Mucosa of rectum (tissue), 2 donors: ENCODE measurements around the gene ABCA7.

Source experiments
- H3K27ac ChIP-seq, 2 donors: one replicate each; pipeline ENCODE4 v1.7.0; 2013; ENCODE audit warnings: inconsistent platforms in 2 of 2, low read depth in 2 of 2, low read length in 2 of 2
- H3K27me3 ChIP-seq, 2 donors: one replicate each; pipeline ENCODE4 v1.7.0; 2013; ENCODE audit warnings: low read length in 2 of 2; ENCODE audit not compliant: control insufficient read depth in 2 of 2, insufficient read depth in 2 of 2
- H3K36me3 ChIP-seq, 2 donors: one replicate each; pipeline ENCODE4 v1.7.0; 2013; ENCODE audit warnings: low read length in 2 of 2; ENCODE audit not compliant: control insufficient read depth in 2 of 2, insufficient read depth in 2 of 2
- H3K4me1 ChIP-seq, 2 donors: one replicate each; pipeline ENCODE4 v1.7.0; 2013; ENCODE audit warnings: low read length in 2 of 2, mild to moderate bottlenecking in 1 of 2; ENCODE audit not compliant: control insufficient read depth in 2 of 2, insufficient read depth in 2 of 2
- H3K4me3 ChIP-seq, 2 donors: one replicate each; pipeline ENCODE4 v1.7.0; 2013; ENCODE audit warnings: low read length in 2 of 2
- H3K9ac ChIP-seq, 2 donors: one replicate each; pipeline ENCODE4 v1.7.0; 2013; ENCODE audit warnings: low read length in 2 of 2, low read depth in 1 of 2, mild to moderate bottlenecking in 1 of 2
- H3K9me3 ChIP-seq, 2 donors: one replicate each; pipeline ENCODE4 v1.7.0; 2013; ENCODE audit warnings: low read length in 2 of 2; ENCODE audit not compliant: control insufficient read depth in 2 of 2
- donor health status: healthy.
- donor health status: Normal muscosa, but diverticular disease.

Gene ABCA7

DNA sequence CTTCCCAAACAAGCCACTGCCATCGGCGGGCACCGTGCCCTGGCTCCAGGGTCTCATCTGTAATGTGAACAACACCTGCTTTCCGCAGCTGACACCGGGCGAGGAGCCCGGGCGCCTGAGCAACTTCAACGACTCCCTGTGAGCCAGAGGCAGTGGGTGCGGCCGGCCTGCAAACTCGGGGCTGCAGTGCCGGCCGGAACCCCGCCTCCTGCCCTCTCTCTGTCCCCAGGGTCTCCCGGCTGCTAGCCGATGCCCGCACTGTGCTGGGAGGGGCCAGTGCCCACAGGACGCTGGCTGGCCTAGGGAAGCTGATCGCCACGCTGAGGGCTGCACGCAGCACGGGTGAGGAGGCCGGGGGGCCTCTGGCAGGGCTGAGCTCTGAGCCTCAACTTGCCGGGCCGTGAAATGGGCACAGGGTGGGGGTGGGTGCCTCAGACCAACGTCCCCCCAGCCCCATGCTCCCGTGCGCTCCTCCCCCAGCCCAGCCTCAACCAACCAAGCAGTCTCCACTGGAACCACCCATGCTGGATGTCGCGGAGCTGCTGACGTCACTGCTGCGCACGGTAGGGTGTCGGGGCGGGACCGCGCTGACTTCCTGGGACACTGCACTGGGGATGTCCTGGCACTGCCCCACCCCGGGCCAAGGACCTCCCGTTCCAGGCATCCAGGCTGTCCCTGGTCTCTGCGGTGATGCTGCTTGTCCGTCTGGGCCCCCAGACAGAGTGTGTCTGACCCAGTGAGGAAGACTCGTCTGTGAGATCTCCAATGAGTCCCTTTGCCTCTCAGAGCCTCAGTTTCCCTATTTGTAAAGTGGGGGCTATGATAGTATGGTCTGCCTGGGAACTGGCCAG is 2.2 kb downstream of the ABCA7 start:
- Histone ChIP-seq H3K9me3 (no peaks in the 10 kb centered on the region), H3K4me1 (peaks cover 34 to 46% of the 10 kb centered on the region in 2 donors), H3K9ac (peak overlapping the region; percentile 63 to 77), H3K27me3 (no peaks in the 10 kb centered on the region), H3K4me3 (peak overlapping the region; percentile 65 to 81), H3K27ac (peak overlapping the region; percentile 83), H3K36me3 (no peaks in the 10 kb centered on the region)

DNA sequence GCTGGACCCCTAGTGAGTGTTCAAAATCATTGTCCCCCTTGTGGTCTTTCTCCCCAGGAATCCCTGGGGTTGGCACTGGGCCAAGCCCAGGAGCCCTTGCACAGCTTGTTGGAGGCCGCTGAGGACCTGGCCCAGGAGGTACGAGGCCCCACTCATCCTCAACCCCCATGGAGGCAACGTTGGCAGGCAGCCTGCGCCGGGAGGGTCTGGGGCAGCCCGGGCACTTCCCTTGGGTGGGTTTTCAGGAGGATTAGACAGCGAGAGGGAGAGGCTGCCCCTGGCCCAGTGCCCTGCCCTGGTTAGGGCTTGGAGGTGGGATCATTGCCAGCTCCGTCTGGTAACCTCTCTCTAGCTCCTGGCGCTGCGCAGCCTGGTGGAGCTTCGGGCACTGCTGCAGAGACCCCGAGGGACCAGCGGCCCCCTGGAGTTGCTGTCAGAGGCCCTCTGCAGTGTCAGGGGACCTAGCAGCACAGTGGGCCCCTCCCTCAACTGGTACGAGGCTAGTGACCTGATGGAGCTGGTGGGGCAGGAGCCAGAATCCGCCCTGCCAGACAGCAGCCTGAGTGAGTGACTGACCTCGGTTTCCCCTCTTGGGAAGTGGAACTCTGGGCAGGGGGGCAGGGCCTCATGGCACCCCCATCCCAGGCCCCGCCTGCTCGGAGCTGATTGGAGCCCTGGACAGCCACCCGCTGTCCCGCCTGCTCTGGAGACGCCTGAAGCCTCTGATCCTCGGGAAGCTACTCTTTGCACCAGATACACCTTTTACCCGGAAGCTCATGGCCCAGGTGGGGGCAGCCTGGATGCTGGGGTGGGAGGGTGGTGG is 3.0 kb downstream of the ABCA7 start:
- Histone ChIP-seq H3K9ac (peak overlapping the region; percentile 63 to 77), H3K9me3 (no peaks in the 10 kb centered on the region), H3K27me3 (no peaks in the 10 kb centered on the region), H3K4me1 (peaks cover 34 to 41% of the 10 kb centered on the region in 2 donors), H3K27ac (peak overlapping the region; percentile 83), H3K36me3 (no peaks in the 10 kb centered on the region), H3K4me3 (peak overlapping the region; percentile 65 to 81)

- H3K9me3 ChIP-seq, result no peaks in the 10 kb centered on the region
- H3K27ac ChIP-seq, result no peak overlapping the region
- H3K4me3 ChIP-seq, result no peak overlapping the region
- no peak overlapping the region for H3K9ac ChIP-seq
- H3K4me1 ChIP-seq, result peaks cover 28 to 29% of the 10 kb centered on the region in 2 donors
- no peaks in the 10 kb centered on the region for H3K36me3 ChIP-seq
- no peaks in the 10 kb centered on the region for H3K27me3 ChIP-seq
Measured at GRCh38 chr19:1045247-1045603, 5.3 kb downstream of the ABCA7 start.

GRCh38 chr19:1046117-1046626 is 6.3 kb downstream of the ABCA7 start:
- H3K27me3 ChIP-seq, result no peaks in the 10 kb centered on the region

DNA sequence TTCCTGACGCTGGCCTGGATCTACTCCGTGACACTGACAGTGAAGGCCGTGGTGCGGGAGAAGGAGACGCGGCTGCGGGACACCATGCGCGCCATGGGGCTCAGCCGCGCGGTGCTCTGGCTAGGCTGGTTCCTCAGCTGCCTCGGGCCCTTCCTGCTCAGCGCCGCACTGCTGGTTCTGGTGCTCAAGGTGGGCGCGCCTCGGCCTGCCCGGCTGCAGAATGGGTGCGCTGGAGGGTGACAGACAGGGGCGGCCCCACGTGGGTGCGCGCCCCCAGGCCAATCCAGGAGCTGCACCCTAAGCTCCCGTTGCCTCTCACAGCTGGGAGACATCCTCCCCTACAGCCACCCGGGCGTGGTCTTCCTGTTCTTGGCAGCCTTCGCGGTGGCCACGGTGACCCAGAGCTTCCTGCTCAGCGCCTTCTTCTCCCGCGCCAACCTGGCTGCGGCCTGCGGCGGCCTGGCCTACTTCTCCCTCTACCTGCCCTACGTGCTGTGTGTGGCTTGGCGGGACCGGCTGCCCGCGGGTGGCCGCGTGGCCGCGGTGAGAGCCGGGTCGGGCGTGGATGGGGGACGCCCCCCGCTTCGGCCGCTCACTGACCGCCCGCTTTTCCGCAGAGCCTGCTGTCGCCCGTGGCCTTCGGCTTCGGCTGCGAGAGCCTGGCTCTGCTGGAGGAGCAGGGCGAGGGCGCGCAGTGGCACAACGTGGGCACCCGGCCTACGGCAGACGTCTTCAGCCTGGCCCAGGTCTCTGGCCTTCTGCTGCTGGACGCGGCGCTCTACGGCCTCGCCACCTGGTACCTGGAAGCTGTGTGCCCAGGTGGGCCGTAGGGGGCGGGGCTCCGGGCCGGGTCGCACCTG is 7.2 kb downstream of the ABCA7 start:
- Histone ChIP-seq H3K9me3 (no peaks in the 10 kb centered on the region), H3K4me1 (peaks cover 10 to 11% of the 10 kb centered on the region in 2 donors), H3K4me3 (no peak overlapping the region), H3K36me3 (no peaks in the 10 kb centered on the region), H3K27ac (peak overlapping the region; percentile 55 to 74), H3K9ac (no peak overlapping the region), H3K27me3 (no peaks in the 10 kb centered on the region)

More at GRCh38 chr19:1046117-1046626, 6.3 kb downstream of the ABCA7 start:
- H3K36me3 ChIP-seq, result no peaks in the 10 kb centered on the region
- no peaks in the 10 kb centered on the region for H3K9me3 ChIP-seq
- H3K9ac ChIP-seq, result no peak overlapping the region
- H3K4me1 ChIP-seq, result peaks cover 19 to 20% of the 10 kb centered on the region in 2 donors
- H3K4me3 ChIP-seq, result no peak overlapping the region
- no peak overlapping the region for H3K27ac ChIP-seq

DNA sequence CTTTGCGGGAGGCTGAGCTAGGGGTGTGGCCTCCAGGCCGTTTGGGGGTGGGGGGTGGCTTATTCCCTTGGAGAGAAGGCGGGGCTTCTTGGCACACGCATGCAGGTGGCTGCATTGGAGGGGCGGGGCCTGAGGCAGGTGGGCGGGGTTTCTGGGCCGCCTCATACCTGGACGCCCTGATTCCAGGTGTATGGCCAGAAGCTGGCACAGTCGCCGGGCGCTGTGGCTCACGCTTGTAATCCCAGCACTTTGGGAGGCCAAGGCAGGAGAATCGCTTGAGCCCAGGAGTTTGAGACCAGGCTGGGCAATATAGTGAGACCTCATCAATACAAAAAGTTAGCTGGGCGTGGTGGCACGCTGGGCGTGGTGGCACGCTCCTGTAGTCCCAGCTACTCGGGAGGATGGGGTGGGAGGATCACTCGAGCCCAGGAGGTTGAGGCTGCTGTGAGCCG is 7.8 kb downstream of the ABCA7 start:
- H3K4me1 ChIP-seq, result peaks cover 5 to 6% of the 10 kb centered on the region in 2 donors
- no peaks in the 10 kb centered on the region for H3K9me3 ChIP-seq
- H3K4me3 ChIP-seq, result no peak overlapping the region
- no peak overlapping the region for H3K9ac ChIP-seq
- H3K36me3 ChIP-seq, result no peaks in the 10 kb centered on the region
- peak overlapping the region; percentile 55 to 74 for H3K27ac ChIP-seq
- no peaks in the 10 kb centered on the region for H3K27me3 ChIP-seq

DNA sequence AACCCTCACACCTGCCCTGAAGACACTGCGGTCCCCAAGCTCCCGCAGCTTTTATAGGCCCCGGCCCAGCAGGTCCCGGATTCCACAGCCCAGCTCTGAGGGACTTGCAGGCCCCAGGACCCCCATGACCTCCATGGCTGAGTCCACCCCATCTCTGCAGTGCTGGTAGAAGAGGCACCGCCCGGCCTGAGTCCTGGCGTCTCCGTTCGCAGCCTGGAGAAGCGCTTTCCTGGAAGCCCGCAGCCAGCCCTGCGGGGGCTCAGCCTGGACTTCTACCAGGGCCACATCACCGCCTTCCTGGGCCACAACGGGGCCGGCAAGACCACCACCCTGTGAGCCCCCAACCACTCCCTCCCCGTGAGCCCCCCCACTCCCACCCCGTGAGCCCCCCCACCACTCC is 9.2 kb downstream of the ABCA7 start:
- Histone ChIP-seq H3K27ac (no peak overlapping the region), H3K4me1 (peaks cover 0 to 2% of the 10 kb centered on the region in 2 donors), H3K36me3 (no peaks in the 10 kb centered on the region), H3K4me3 (no peak overlapping the region), H3K9ac (no peak overlapping the region), H3K27me3 (no peaks in the 10 kb centered on the region), H3K9me3 (no peaks in the 10 kb centered on the region)

DNA sequence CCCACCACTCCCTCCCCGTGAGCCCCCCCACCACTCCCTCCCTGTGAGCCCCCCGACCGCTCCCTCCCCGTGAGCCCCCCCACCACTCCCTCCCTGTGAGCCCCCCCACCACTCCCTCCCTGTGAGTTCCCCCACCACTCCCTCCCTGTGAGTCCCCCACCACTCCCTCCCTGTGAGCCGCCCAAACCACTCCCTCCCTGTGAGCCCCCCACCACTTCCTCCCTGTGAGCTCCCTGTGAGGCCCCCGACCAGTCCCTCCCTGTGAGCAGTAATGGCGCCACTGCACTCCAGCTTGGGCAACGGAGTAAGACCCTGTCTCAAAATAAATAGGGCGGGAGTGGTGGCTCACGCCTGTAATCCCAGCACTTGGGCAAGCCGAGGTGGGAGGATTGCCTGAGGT is 9.9 kb downstream of the ABCA7 start:
- H3K27ac ChIP-seq, result no peak overlapping the region
- H3K4me3 ChIP-seq, result no peak overlapping the region
- no peaks in the 10 kb centered on the region for H3K36me3 ChIP-seq
- H3K9ac ChIP-seq, result no peak overlapping the region
- no peaks in the 10 kb centered on the region for H3K27me3 ChIP-seq
- no peaks in the 10 kb centered on the region for H3K9me3 ChIP-seq
- H3K4me1 ChIP-seq, result peaks cover 0 to 2% of the 10 kb centered on the region in 2 donors

- no peak overlapping the region for H3K27ac ChIP-seq
- H3K4me3 ChIP-seq, result no peak overlapping the region
- H3K36me3 ChIP-seq, result peaks cover 0 to under 1% of the 10 kb centered on the region in 2 donors
- H3K9ac ChIP-seq, result no peak overlapping the region
- peaks cover 0 to 2% of the 10 kb centered on the region in 2 donors for H3K4me1 ChIP-seq
- no peaks in the 10 kb centered on the region for H3K9me3 ChIP-seq
- no peaks in the 10 kb centered on the region for H3K27me3 ChIP-seq
Measured at GRCh38 chr19:1050989-1051788, 11.3 kb downstream of the ABCA7 start.
